HG02678 (cell line): ENCODE measurements around the gene RBP5.

Experiments used
- ATAC-seq: cut with Tn5 transposase; IDR thresholded peaks from one replicate; pipeline ENCODE4 v1.9.1; 2021; ENCODE audit warnings: mild to moderate bottlenecking, moderate library complexity; ENCODE audit not compliant: unreplicated experiment

RBP5 gene

GRCh38 chr12:7102582-7102981 is 26.1 kb downstream of the RBP5 start:
- ATAC-seq, result no peak

DNA sequence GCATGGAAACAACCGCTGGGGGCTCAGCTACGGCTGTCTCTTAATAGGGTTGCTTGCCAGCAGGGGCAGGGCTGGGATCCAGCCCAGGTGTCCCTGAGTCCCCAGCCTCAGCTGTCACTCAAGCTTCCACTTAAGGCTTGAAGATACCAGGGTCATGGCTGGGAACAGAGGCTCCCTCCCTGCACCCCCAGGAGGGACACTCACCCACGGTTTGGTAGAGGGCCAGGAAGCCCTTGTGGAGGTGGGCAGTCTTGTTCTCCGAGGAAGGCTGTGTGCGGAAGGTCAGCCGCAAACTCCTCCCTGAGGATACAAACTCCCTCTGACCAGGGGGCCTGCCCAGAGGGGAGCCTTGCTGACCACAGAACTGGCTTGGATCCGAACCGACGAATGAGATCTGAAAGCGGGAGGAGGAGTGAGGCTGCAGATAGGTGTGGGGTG is 27.0 kb downstream of the RBP5 start:
- no peak for ATAC-seq

GRCh38 chr12:7101047-7101693 is 27.5 kb downstream of the RBP5 start:
- no peak for ATAC-seq

DNA sequence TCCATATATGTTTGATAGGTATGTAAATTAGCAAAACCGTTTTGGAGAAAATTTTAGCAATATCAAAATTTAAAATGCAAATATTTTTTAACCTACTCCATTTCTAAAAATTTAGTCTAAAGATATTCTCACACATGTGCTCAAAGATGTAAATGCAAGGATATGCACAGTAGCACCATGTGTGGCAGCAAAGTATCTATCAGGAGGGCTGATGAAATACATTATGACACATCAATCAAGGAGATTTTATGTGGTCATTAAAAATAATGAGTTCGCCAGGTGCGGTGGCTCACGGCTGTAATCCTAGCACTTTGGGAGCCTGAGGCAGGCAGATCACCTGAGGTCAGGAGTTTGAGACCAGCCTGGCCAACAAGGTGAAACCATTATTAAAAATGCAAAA is 28.4 kb downstream of the RBP5 start:
- ATAC-seq, result no peak

- ATAC-seq, result no peak
Measured at GRCh38 chr12:7099290-7099996, 29.2 kb downstream of the RBP5 start.

- no peak for ATAC-seq
Measured at GRCh38 chr12:7096979-7097378, 31.7 kb downstream of the RBP5 start.

DNA sequence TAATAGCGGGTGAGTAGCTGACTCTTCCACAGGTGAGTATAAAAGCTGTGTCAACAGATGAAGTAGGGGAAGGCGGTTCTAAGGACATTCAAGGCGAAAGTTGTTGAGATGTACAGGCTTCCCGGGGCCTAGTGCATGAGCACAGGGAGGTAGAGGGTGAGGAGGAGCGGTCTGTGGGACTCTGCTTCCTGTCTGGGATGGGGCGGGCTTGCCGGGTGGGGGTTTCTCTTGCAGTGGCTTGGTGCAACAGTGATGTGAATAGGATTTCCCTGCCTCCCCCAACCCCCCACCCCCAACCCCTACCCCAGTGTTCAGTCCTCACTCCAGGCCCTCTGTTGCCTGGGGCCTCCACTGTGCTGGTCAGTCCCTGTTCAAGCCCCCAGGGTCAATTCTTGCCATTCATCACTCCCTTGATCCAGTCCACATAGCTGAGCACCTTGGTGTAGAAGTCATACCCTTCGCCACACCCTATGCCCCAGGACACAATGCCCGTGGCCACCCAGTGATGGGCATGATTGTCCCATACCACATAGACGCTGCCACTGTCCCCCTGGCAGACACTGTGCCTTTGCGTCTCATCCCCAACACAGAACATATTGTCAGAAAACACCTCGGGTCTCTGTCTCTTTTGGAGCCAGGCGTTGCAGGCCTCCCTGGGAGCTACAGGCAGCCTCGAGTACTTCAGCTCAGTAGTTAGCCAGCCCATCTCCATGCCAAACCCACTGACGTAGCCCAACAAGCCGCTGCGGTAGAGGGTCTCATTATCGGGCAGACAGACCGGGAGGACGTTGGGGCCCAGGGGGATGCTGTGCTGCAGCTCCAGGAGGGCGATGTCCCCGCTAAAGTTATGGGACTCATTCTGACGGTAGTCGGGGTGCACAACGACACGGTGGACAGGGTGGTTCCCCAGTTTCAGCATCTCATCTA is 32.4 kb downstream of the RBP5 start:
- ATAC-seq, result no peak

DNA sequence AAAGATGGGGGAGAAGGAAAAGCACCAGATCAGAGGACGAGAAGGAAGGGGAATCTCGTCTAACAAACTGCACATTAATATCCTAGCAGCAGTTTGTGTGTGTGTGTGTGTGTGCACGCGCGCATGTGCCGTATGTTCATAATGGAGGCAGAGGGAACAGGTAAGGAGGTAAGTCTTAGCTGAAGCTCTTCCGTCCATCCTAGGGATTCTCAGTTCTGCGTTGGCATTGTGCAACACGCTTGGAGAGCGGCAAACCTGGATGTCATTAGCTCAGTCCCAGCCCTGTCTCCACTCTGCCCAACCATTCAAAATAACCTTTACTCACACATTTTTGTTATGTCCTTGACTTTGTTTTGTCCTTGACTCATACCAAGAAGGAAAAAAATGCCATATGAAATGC is 34.8 kb downstream of the RBP5 start:
- no peak for ATAC-seq

GRCh38 chr12:7093486-7093885 is 35.2 kb downstream of the RBP5 start:
- no peak for ATAC-seq

GRCh38 chr12:7092986-7093460 is 35.7 kb downstream of the RBP5 start:
- no peak for ATAC-seq

DNA sequence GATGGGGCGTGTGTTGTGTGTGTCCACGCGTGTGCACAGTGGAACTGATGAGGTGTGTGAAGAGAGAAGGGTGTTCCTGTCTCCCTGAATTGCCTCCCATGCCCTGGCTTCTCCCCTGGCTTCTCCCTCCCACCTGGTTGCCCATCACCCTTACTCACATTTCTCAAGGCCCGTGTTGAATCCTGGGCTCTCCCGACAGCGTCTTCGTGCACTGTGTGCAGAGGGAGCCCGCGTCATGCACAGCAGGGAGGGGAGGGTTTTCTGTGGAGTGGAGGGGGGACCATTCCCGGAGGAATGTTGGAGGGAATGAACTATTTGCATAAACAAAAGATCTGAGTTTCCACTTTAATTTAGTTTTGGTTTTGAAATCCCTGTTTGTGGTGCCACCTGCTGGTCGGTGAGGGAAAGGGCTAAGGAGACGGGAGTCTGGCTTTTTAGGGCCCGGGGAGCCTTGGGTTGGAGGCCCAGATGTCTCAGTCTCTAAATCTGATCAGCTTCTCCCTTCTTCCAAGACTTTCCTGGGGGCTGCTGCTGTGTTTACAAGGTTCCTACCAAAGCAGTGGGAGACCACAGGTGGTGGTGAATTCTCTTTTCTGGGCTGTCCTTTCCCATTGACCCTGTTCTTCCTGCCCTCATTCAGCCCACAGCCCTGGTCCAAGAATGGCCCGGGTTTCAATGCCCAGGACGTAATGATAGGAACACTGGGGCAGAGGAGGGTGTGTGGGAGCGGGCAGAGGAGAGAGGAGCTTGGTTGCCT is 36.3 kb downstream of the RBP5 start, which contains the start of gene C1R:
TSS of gene C1R (minus strand) at position 217 of the 757 bp plus-strand sequence. CDS start at position 160, 57 bp downstream.
- no peak for ATAC-seq

- no peak for ATAC-seq
Measured at GRCh38 chr12:7091660-7092228, 36.9 kb downstream of the RBP5 start.

DNA sequence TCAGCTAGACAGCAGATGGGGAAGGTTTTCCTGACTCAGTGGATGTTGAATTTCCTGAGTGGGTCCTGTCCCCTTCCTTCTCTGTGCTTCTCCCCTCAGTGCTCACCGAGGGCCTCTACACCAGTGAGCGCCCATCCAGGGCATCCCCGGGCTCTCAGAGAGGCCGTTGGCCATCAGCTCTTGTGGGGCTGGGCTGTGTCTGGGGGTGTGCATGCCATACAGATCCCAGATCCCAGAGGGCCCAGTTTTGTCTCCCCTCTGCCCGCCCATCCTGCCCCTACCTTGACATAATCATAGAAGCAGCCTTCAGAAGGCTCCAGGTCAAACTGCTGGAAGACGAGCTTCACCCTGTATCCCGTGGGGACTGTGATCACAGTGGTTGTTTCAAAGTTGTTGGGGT is 37.5 kb downstream of the RBP5 start:
- no peak for ATAC-seq

GRCh38 chr12:7090222-7090998 is 38.3 kb downstream of the RBP5 start:
- ATAC-seq, result no peak

DNA sequence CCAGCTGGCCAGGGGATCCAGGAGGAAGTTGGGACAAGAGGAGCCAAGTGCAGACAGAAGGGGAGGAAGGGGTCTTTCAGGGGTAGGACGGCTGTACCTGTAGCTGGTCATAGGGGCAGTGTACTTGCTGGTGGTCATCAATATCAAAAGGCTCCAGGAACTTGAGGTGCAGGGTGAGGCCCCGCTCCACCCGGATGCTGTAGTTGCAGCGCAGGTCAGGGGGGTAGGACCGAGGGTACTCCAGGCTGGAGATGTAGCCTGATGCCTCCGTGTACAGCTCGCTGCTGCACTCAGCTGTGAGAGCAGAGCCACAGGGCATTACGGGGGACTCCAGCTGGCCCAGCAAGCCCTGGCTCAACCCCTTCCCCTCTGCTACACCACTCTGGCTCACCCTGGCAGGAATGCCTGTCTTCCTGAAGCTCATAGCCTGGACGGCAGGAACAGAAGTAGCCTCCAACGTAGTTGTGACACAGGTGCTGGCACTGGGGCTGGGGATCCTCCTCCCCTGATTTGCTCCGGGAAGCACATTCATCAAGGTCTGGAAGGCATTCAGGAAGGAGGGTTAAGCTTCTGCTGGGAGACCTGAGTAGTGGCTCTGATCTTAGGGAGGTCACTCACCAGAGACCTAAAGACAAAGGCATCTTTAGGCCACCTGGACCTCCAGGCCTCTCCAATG is 39.4 kb downstream of the RBP5 start:
- ATAC-seq, result no peak

- ATAC-seq, result no peak
Measured at GRCh38 chr12:7083125-7083524, 45.6 kb downstream of the RBP5 start.

DNA sequence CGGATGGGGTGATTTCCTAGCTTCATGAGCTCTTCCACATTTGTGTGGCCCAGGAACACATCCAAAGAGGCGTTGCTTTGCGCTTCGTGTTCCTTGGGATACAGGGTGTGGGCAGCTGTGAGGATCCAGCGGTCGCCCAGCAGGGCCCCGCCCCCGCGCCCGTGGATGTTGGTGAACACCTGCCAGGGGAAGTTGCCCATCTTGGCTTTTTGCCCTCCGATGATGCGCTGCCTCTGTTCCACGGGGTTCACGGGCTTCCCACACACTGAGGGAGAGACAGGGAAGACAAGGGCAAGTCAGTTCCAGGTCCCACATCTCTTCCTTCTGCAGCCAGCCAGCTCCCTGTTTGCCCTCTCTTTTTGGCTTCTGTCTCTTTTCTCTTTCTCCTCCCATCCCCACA is 47.7 kb downstream of the RBP5 start:
- no peak for ATAC-seq

DNA sequence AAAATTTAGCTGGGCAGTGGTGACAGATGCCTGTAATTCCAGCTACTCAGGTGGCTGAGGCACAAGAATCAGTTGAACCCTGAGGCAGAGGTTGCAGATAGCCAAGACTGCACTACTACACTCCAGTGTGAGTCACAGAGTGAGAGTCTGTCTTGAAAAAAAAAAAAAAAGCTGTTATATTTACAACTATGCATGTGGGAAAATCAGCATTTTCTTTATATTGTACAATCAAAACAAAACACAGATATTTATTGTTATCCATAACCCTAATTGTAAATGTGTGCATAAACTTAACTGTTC is 48.9 kb downstream of the RBP5 start:
- ATAC-seq, result no peak

- ATAC-seq, result no peak
Measured at GRCh38 chr12:7078163-7078562, 50.5 kb downstream of the RBP5 start.
